Tibial artery (tissue), 4 donors: ENCODE measurements around the gene KRT35.

ENCODE experiments used
- DNase-seq, 2 donors: peaks; one replicate each; pipeline ENCODE4 v3.0.0-alpha.2; 2019
- H3K27ac ChIP-seq, 2 donors: fragments of 200-600 bp; sonication (generic) in 1 of 2; 1 replicate in 1 of 2; 2 replicates in 1 of 2; pipeline ENCODE4 v1.5.1; 2018 to 2019; ENCODE audit warnings: mild to moderate bottlenecking in 1 of 2
- H3K27me3 ChIP-seq, 2 donors: fragments of 200-600 bp; sonication (generic) in 1 of 2; one replicate each; pipeline versions ENCODE4 v1.5.1 to v1.6.0; 2016 to 2019
- H3K36me3 ChIP-seq, 3 donors: fragments of 200-600 bp; sonication (generic) in 2 of 3; one replicate each; pipeline ENCODE4 v1.5.1; 2016 to 2019; ENCODE audit warnings: mild to moderate bottlenecking in 2 of 3
- H3K4me1 ChIP-seq, 4 donors: fragments of 200-600 bp; sonication (generic) in 2 of 4; 1 replicate in 3 of 4; 2 replicates in 1 of 4; pipeline ENCODE4 v1.5.1; 2016 to 2019
- H3K4me3 ChIP-seq, 2 donors: fragments of 200-600 bp; sonication (generic) in 1 of 2; 1 replicate in 1 of 2; 2 replicates in 1 of 2; pipeline ENCODE4 v1.5.1; 2018 to 2019; ENCODE audit warnings: mild to moderate bottlenecking in 2 of 2
- H3K9me3 ChIP-seq, 3 donors: fragments of 200-600 bp; sonication (generic) in 1 of 3; one replicate each; pipeline ENCODE4 v1.5.1; 2016 to 2019
- intact Hi-C: fragments of 100-400 bp; cut with DNase I; formaldehyde crosslinking; loops from one replicate; pipeline ENCODE4 v1.15.0; 2023; ENCODE audit warnings: low total_unique reads
- TF ChIP-seq, protein P1 (sequence below), 2 experiments: fragments of 200-600 bp in 1 of 2; fragments of 450-650 bp in 1 of 2; IDR thresholded peaks; one replicate each; pipeline ENCODE4 v1.5.1; 2017 to 2019; ENCODE audit warnings: antibody characterized with exemption in 2 of 2, mild to moderate bottlenecking in 1 of 2, moderate library complexity in 1 of 2

Gene KRT35

DNA sequence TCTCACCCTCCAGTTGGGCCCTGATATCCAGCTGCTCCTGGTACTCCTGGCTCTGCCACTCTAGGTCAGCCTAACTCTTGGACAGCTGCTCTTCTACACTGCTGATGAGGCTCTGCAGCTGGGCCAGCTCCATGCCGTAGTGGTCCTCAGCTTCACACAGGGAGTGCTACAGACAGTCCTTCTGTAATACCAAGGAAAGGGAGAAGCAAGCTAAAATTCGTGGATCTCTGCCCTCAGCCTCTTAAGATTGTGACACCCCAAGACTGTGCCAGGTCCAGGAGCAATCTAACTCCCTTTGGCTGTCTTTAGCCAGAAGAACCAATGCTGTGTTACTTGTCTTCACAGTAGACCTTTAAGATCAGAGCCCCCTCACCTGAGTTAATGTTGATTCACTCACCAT is 32.4 kb downstream of the KRT35 start:
- Histone ChIP-seq H3K4me3 (no peak overlapping the region), H3K36me3 (no peaks in the 10 kb centered on the region), H3K27ac (no peak overlapping the region), H3K9me3 (peaks cover 0 to 10% (median 0%) of the 10 kb centered on the region in 3 donors), H3K27me3 (peaks cover 0 to 7% of the 10 kb centered on the region in 2 donors), H3K4me1 (no peaks in the 10 kb centered on the region)
- no peak for DNase-seq
- TF ChIP-seq, protein P1, sequence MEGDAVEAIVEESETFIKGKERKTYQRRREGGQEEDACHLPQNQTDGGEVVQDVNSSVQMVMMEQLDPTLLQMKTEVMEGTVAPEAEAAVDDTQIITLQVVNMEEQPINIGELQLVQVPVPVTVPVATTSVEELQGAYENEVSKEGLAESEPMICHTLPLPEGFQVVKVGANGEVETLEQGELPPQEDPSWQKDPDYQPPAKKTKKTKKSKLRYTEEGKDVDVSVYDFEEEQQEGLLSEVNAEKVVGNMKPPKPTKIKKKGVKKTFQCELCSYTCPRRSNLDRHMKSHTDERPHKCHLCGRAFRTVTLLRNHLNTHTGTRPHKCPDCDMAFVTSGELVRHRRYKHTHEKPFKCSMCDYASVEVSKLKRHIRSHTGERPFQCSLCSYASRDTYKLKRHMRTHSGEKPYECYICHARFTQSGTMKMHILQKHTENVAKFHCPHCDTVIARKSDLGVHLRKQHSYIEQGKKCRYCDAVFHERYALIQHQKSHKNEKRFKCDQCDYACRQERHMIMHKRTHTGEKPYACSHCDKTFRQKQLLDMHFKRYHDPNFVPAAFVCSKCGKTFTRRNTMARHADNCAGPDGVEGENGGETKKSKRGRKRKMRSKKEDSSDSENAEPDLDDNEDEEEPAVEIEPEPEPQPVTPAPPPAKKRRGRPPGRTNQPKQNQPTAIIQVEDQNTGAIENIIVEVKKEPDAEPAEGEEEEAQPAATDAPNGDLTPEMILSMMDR (IDR thresholded peaks at IDR 0.05): no peak
- intact Hi-C loops: no loop called here

DNA sequence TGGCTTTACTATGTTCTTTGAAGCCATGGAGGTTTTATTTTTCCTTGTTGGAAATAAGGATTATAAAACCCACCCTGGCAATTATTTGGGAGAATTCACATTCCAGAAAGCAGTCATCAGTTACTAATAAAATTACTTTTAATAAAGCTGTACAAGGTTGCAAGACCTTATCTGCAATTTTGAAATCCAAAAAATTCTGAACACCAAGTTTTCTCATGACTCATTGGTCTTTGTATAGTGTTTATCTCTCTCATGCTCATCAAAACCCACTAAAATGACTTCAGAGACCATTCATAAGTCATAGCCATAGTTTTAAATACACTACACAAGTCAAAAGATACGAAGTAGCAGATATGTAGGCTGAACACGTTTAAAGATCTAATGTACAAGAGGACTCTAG is 34.1 kb downstream of the KRT35 start:
- Histone ChIP-seq H3K9me3 (peaks cover 0 to 6% (median 0%) of the 10 kb centered on the region in 3 donors), H3K4me3 (no peak overlapping the region), H3K27me3 (peaks cover 0 to 7% of the 10 kb centered on the region in 2 donors), H3K36me3 (no peaks in the 10 kb centered on the region), H3K27ac (no peak overlapping the region), H3K4me1 (no peaks in the 10 kb centered on the region)
- TF ChIP-seq, protein P1 (IDR thresholded peaks at IDR 0.05): no peak
- DNase-seq: no peak
- intact Hi-C loops: no loop called here

DNA sequence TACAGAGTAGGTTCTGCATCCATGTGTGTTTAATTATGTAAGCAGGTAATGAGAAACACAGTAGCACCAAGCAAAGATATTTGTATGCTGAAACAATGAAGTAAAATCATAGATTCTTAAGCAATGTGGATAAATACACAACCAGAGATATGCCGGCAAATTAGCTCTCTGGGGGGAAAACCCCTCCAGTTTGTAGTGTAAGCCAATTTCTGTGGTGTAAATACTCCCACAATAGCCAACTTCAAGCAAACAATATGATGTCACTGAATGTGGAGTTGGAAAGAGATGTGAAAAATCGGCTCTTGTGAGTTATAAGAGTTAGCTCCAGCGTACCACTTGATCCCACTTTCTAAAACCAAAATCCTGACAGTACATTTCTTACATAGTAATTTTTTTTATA is 36.3 kb downstream of the KRT35 start:
- intact Hi-C loops: no loop called here
- TF ChIP-seq, protein P1 (IDR thresholded peaks at IDR 0.05): no peak
- DNase-seq: no peak
- no peaks in the 10 kb centered on the region for H3K9me3 ChIP-seq
- H3K36me3 ChIP-seq: no peaks in the 10 kb centered on the region
- H3K27ac ChIP-seq: no peak overlapping the region
- H3K4me1 ChIP-seq: no peaks in the 10 kb centered on the region
- H3K27me3 ChIP-seq: peaks cover 0 to 9% of the 10 kb centered on the region in 2 donors
- no peak overlapping the region for H3K4me3 ChIP-seq

DNA sequence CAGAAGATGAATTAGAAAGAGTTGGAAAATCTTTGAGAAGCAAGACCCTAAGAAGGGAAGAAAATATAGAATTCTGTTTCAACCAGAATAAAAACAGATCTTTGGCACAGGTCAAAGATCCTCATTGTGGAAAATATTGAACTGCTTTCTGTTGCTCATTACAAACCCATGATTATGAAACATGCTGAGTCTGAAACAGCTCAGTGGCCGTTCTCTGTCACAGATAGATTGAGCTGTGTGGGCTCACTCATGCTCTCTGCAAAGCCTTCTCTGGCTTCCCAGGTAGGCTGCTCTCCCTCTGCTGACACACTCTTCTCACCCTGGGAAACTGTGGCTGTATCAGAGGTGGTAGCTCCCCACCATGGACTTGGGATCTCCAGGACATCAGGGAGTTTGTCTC is 36.8 kb downstream of the KRT35 start:
- TF ChIP-seq, protein P1 (IDR thresholded peaks at IDR 0.05): no peak
- DNase-seq: no peak
- intact Hi-C loops: no loop called here

DNA sequence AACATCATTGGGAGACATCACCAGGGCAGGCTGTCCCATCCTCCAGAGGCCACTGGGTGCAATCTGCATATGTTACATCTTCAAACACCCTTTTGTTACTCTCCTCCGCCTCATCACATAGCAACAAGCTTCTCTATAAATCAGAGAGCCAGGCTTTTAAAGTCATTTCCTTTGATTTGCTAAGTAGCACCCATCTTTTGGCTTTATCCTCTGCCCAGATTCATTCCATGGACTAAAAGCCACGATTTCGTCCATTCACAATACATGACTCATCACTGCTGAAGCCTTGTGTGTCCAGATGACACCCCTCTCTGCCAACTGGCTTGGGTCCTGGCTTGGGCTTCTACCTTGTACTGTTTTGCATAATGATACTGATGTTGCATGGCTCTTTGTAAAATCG is 38.2 kb downstream of the KRT35 start:
- Histone ChIP-seq H3K27ac (no peak overlapping the region), H3K9me3 (no peaks in the 10 kb centered on the region), H3K4me3 (no peak overlapping the region), H3K4me1 (no peaks in the 10 kb centered on the region), H3K36me3 (no peaks in the 10 kb centered on the region), H3K27me3 (peaks cover 0 to 9% of the 10 kb centered on the region in 2 donors)
- TF ChIP-seq, protein P1 (IDR thresholded peaks at IDR 0.05): no peak
- DNase-seq: no peak
- intact Hi-C loops: no loop called here

More for the DNA sequence above, 36.8 kb downstream of the KRT35 start:
- H3K27me3 ChIP-seq: peaks cover 0 to 9% of the 10 kb centered on the region in 2 donors
- H3K9me3 ChIP-seq: no peaks in the 10 kb centered on the region
- no peak overlapping the region for H3K27ac ChIP-seq
- no peak overlapping the region for H3K4me3 ChIP-seq
- H3K36me3 ChIP-seq: no peaks in the 10 kb centered on the region
- H3K4me1 ChIP-seq: no peaks in the 10 kb centered on the region

DNA sequence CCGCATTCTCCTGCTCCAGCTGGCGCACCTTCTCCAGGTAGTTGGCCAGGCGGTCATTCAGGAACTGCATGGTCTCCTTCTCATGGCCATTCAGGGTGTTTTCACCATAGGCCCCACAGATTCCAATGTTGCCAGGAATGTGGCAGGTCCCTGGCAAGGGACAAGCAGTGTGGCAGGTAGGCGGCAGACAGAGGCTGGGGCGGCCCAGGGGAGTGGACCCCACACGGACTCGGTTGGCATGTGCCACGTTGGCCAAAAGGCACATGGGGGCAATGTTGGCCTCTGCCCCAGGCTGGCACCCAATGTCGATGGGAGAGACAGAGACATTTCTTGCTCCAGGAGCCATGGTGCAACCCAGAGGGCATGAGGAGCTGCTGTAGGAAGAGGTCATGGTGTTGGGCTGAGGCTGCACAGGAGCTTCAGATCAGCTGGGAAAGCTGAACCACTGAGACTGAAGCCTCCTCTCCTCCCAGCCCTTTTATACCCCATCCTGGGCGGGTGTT is 40.4 kb downstream of the KRT35 start, which contains the start of gene KRT38:
TSS of gene KRT38 (minus strand) at position 453 of the 503 bp plus-strand sequence. CDS start at position 391, 62 bp downstream.
- Histone ChIP-seq H3K4me3 (no peak within 1 kb of the TSS), H3K9me3 (no peaks in the 10 kb centered on the region), H3K36me3 (no peaks in the 10 kb centered on the region), H3K27ac (no peak within 1 kb of the TSS), H3K27me3 (peaks cover 0 to 9% of the 10 kb centered on the region in 2 donors), H3K4me1 (no peaks in the 10 kb centered on the region)
- DNase-seq: no peak
- TF ChIP-seq, protein P1 (IDR thresholded peaks at IDR 0.05): no peak
- intact Hi-C loops: no loop called here
